GM10266 (cell line): ENCODE measurements around the gene MYCN.

ENCODE experiments used
- DNase-seq: peaks from one replicate; pipeline ENCODE4 v3.0.0; 2012; ENCODE audit errors: extremely low spot score
- TF ChIP-seq, protein P1 (sequence below): IDR thresholded peaks from 2 replicates; pipeline ENCODE4 v1.5.1; 2012; ENCODE audit warnings: mild to moderate bottlenecking, low read depth; ENCODE audit not compliant: control insufficient read depth, insufficient read depth; ENCODE audit errors: missing control alignments

Gene MYCN

DNA sequence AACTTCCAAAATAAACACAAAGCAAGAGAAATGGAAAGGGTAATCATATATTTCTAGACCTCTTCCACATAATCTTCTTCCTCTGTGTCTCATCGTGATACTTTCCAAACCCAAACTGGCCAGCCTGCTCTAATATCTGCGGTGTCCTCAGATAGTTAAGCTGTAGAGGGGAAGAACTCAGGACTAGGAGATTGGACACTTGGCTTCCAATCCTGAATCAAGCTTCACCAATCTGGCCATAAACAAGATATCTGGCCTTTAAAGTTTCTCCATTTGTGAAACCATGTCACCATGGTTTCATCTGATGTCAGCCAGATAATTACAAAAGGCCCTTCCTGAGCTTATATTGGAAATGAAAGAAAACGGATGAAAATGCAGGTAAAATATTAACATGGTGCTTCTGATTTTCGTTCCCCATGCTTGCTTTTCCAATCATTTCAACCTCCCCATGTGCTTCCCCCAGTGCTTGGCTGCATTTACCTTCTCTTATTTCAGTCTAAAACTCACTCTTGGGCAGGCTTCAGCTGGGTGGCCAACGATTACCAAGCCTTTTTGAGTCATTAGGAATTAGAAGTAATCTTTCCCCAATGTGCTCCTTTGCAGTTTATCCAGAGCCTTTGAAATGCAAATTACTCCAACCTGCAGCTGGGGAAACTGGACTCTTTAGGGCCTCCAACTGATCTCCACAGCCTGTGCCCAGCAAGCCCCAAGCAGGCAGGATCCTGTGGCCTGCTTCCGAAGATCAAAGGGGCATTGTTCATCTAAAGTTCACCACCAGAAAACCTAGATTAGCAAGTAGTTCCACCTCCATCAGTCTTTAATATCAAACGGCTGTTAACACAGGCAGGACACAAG, 44.5 kb upstream of the MYCN start:
- DNase-seq, result no peak
- TF ChIP-seq, protein P1, sequence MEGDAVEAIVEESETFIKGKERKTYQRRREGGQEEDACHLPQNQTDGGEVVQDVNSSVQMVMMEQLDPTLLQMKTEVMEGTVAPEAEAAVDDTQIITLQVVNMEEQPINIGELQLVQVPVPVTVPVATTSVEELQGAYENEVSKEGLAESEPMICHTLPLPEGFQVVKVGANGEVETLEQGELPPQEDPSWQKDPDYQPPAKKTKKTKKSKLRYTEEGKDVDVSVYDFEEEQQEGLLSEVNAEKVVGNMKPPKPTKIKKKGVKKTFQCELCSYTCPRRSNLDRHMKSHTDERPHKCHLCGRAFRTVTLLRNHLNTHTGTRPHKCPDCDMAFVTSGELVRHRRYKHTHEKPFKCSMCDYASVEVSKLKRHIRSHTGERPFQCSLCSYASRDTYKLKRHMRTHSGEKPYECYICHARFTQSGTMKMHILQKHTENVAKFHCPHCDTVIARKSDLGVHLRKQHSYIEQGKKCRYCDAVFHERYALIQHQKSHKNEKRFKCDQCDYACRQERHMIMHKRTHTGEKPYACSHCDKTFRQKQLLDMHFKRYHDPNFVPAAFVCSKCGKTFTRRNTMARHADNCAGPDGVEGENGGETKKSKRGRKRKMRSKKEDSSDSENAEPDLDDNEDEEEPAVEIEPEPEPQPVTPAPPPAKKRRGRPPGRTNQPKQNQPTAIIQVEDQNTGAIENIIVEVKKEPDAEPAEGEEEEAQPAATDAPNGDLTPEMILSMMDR, result no peak

DNA sequence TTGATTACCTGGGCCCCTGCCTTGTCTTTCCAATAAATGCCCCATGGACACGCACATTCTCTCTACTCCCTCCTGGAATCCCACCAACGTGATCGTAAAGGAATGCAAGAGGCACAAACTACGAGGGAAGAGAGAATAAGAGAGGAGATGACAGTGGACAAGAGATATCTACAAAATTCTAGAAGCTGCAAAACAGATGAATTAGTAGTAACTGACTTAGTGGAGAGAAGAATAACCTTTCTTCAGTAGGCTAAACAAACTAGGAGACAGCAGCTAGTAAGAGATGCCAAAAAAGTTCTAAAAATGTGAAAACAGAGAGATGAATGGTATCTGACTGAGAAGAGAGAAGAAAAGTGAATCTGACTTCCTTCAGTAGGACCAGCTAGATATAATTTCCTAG, 43.5 kb upstream of the MYCN start:
- TF ChIP-seq, protein P1, result no peak
- DNase-seq, result no peak

DNA sequence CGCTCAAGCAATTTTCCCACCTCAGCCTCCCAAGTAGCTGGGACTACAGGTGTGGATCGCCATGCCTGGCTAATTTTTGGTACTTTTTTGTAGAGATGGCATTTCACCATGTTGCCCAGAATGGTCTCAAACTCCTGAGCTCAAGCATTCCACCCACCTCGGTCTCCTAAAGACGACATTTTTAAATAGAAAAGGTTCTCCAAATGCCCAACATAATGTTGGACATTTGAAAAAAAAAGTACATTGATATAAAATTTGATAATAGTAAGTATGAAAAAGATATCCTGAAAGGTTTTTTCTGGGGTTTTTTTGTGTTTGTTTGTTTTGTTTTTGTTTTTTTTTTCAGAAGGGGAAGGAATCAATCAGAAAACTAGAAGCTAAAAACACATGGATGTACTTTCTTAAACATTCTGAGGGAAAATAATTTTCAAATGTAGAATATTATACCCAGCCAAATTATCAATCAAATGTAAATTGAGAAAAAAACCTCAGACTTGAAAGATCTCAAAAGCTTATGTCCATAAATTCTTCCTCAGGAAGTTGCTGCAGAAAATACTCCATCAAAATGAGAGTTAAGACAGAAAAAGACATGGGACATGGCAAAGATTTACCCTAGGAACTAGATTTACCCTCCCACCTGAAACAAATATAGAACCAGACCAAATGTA, 42.8 kb upstream of the MYCN start:
- no peak for DNase-seq
- TF ChIP-seq, protein P1, result no peak

DNA sequence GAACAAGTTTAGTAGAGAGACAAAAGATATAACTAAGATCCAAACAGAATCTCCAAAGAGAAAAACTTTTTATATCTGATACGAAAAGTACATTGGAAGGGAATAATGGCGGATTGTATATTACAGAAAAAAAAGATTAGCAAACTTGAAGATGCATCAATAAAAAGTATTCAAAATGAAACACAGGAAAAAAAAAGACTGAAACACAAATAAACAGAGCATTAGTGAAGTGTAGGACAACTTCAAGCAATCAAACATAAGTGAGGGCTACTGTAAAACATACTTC, 41.1 kb upstream of the MYCN start:
- no peak for DNase-seq
- TF ChIP-seq, protein P1, result no peak

DNA sequence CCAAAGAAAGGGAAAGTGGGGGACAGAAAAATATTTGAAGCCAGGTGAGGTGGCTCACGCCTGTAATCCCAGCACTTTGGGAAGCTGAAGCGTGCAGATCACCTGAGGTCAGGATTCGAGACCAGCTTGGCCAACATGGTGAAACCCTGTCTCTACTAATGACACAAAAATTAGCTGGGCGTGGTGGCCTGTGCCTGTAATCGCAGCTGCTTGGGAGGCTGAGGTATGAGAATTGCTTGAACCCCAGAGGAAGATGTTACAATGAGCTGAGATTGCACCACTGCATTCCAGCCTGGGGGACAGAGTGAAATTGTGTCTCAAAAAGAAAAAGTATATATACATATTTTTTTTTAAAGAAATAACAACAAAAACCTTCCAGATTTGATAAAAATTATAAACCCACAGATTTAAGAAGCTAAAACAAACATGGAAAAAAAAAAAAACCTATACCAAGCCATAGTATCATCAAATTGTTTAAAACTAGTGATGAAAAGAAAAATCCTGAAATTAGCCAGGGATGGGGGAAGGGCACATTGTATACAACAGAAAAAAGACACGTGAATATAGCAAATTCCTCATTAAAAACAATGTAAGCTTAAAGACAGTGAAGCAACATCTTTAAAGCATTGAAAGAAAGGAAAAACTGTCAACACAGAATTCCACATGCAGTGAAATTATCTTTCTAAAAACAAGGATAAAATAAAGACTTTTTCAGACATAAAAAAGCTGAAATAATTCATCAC, 40.4 kb upstream of the MYCN start:
- TF ChIP-seq, protein P1, result no peak
- DNase-seq, result no peak

DNA sequence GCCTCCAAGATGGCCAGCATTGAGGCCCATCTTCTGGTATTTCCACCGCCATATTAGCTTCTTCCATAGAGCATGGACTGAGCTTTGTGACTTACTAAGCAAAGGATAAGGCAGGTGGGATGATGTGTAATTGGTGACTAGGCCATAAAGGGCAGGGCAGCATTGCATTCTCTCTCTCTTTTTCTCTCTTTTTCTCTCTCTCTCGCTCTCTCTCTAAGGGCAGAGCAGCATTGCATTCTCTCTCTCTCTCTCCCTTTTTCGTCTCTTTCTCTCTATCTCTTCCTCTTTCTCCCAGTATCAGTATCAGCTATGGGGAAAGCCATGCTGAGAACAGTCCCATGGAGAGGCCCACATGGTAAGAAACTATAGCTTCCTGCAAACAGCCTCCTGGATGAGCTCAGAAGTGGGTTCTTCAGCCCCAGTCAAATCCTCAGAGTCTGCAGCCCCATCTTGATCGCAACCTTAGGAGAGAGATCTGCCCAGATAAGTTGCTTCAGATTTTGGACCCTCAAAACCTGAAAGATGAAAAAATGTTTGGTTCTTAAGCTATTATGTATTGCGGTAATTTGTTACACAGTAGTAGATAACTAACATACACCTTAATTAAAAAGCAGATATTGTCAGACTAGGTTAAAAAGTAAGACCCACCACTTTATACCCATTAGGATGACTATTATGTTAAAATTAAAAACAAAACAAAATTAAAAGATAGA, 39.1 kb upstream of the MYCN start:
- TF ChIP-seq, protein P1, result no peak
- no peak for DNase-seq
